ENCODE data around the gene ZNF511. TPM values are rescaled to one million over a fixed set of nuclear protein-coding genes. Genes with fewer than 3 reads are reported as not detected.

ZNF511 gene
- total and polyA plus RNA-seq, 3 experiments from 2014 or later = 82.2 to 90.8 (median 83.2) TPM

DNA sequence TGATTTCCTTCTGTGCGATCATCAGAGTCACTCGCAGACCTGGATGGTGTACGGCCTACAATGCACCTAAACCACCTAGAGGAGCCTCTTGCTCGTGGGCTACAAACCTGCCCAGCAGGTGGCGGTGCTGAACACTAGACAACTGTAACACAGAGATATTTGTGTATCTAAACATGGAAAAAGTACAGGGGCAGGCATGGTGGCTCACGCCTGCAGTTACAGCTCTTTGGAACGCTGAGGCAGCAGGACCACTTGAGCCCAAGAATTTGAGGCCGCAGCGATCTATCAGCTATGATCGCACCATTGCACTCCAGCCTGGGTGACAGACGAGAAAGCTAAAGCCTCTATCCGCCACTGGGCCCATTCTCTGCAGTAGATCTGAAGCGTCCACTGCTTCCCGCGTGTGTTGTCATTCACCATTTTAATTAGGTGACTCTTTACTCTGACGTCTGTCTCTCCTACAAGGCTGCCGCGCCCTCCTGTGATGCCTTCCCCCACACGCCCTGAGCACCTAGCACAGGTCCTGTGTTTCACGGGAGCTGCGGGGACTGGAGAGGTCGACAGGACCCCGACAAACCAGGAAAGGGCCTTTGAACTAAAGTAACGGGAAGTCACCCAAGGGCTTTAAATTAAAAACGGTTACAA, 816 bp upstream of the ZNF511 start:
- Histone ChIP-seq H3K36me3 (ENCODE audit: insufficient read depth, low read length) (peaks cover 17% of the 10 kb centered on the region), H3K9me3 (ENCODE audit: low read length) (no peaks in the 10 kb centered on the region), H3K4me3 (ENCODE audit: low read length) (peak overlapping the region; percentile 88), H3K4me1 (ENCODE audit: insufficient read depth, low read length) (peaks cover 18% of the 10 kb centered on the region), H3K27ac (ENCODE audit: low read depth, low read length) (peak overlapping the region; percentile 99), H3K27me3 (ENCODE audit: insufficient read depth, low read length, poor library complexity, severe bottlenecking) (no peaks in the 10 kb centered on the region)
- Mint-ChIP-seq H3K36me3 (peaks cover 0 to 60% (median 6%) of the 10 kb centered on the region in 3 donors), H3K27ac (peak overlapping the region; percentile 98 to 100 (median 100)), H3K4me1 (peaks cover 30 to 42% (median 31%) of the 10 kb centered on the region in 3 donors), H3K9me3 (peaks cover 0 to 3% (median 2%) of the 10 kb centered on the region in 5 donors), H3K27me3 (peaks cover 0 to 7% of the 10 kb centered on the region in 2 donors), H3K4me3 (peak overlapping the region; percentile 94 to 99 (median 99))
- CTCF ChIA-PET = interaction anchor here (0.9 to 2.5 kb wide), 14 partner anchors 11 to 80 kb away, joined by 3 to 28 read pairs (median 4); partner anchors contain the start of gene ADAM8
- POLR2A ChIA-PET = interaction anchor here (1.4 to 1.5 kb wide), 2 partner anchors 29 to 32 kb away, joined by 5 to 6 read pairs; partner anchors contain the start of gene ADAM8
- DNase-seq = peak; percentile 80 to 93 (median 81)

DNA sequence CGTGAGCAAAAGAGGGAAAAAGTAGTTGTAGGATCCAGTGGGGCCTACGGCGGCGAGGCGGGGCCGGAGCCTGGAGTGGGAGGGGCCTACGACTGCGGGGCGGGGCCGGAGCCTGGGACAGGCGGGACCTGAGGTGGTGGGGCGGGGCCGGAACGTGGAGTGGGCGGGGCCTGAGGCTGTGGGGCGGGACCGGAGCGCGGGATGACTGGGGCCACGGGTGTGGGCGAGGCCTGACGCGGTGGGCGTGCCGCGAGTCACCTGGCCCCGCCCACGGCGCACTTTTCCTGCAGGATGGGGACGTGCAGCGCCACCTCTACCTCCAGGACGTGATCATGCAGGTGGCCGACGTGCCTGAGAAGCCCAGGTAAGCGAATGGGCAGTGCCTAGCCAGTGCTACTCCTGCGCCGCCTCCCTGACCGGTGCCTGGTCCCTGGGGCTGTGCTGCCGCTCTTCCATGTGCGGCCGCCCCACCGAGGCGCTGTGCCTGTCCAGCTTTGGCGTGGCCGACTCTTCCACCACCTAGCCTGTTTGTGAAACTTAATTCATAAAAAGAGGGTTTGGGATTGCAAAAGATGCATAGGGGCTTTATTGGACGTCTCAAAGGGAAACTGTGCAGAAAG, 496 bp downstream of the ZNF511 start:
- H3K4me3 ChIP-seq (ENCODE audit: low read length) = peak overlapping the region; percentile 88
- ChIA-PET CTCF (interaction anchor here (1.2 to 1.5 kb wide), 2 partner anchors 10 to 12 kb away, joined by 3 read pairs; no protein-coding TSS in a partner anchor), POLR2A (no interaction called here)
- Mint-ChIP-seq H3K27ac (peak overlapping the region; percentile 60 to 97 (median 84)), H3K9me3 (peaks cover 0 to 3% (median 2%) of the 10 kb centered on the region in 5 donors), H3K4me3 (peak overlapping the region; percentile 76 to 88 (median 81)), H3K4me1 (peaks cover 25 to 35% (median 26%) of the 10 kb centered on the region in 3 donors), H3K36me3 (peaks cover 0 to 54% (median 6%) of the 10 kb centered on the region in 3 donors), H3K27me3 (peaks cover 0 to 7% of the 10 kb centered on the region in 2 donors)
- DNase-seq = peak; percentile 89 to 95 (median 93)
- no peaks in the 10 kb centered on the region for H3K9me3 ChIP-seq (ENCODE audit: low read length)
- H3K36me3 ChIP-seq (ENCODE audit: insufficient read depth, low read length) = peaks cover 17% of the 10 kb centered on the region
- peaks cover 18% of the 10 kb centered on the region for H3K4me1 ChIP-seq (ENCODE audit: insufficient read depth, low read length)
- H3K27ac ChIP-seq (ENCODE audit: low read depth, low read length) = peak overlapping the region; percentile 99
- no peaks in the 10 kb centered on the region for H3K27me3 ChIP-seq (ENCODE audit: insufficient read depth, low read length, poor library complexity, severe bottlenecking)

DNA sequence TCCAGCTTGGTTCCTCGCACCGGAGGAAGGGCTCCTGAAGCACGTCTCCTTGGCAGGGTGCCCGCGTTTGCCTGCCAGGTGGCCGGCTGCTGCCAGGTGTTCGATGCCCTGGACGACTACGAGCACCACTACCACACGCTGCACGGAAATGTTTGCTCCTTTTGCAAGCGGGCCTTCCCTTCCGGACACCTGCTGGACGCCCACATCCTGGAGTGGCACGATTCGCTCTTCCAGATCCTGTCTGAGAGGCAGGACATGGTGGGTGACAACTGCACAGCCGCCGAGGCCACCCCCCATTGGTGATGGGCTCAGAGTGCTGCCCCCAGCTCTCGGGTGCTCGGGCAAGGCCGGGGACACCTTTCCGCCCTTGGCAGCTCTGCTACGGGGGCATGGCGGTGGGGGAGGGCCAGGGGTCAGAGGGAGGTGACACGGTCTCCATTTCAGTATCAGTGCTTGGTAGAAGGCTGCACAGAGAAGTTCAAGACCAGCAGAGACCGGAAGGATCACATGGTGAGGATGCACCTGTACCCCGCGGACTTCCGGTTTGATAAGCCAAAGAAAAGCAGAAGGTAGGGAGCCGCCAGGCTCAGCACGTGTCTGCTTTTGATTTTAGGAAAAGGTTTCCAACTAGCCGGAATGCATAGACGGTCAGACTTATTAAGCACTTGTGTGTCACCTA, 1.1 kb downstream of the ZNF511 start:
- Mint-ChIP-seq H3K4me3 (peak overlapping the region; percentile 76 to 88 (median 81)), H3K27ac (peak overlapping the region; percentile 11 to 84 (median 74)), H3K4me1 (peaks cover 22 to 31% (median 24%) of the 10 kb centered on the region in 3 donors), H3K27me3 (peaks cover 0 to 7% of the 10 kb centered on the region in 2 donors), H3K9me3 (peaks cover 0 to 3% (median 2%) of the 10 kb centered on the region in 5 donors), H3K36me3 (peaks cover 0 to 51% (median 8%) of the 10 kb centered on the region in 3 donors)
- peaks cover 17% of the 10 kb centered on the region for H3K36me3 ChIP-seq (ENCODE audit: insufficient read depth, low read length)
- peak overlapping the region; percentile 99 for H3K27ac ChIP-seq (ENCODE audit: low read depth, low read length)
- POLR2A ChIA-PET = no interaction called here
- peaks cover 18% of the 10 kb centered on the region for H3K4me1 ChIP-seq (ENCODE audit: insufficient read depth, low read length)
- no peaks in the 10 kb centered on the region for H3K27me3 ChIP-seq (ENCODE audit: insufficient read depth, low read length, poor library complexity, severe bottlenecking)
- peak in 1 of 5 donors; percentile 59 for DNase-seq
- H3K4me3 ChIP-seq (ENCODE audit: low read length) = no peak overlapping the region
- H3K9me3 ChIP-seq (ENCODE audit: low read length) = no peaks in the 10 kb centered on the region
- CTCF ChIA-PET = interaction anchor here (1.2 to 1.5 kb wide), 2 partner anchors 9 to 11 kb away, joined by 3 read pairs; no protein-coding TSS in a partner anchor

DNA sequence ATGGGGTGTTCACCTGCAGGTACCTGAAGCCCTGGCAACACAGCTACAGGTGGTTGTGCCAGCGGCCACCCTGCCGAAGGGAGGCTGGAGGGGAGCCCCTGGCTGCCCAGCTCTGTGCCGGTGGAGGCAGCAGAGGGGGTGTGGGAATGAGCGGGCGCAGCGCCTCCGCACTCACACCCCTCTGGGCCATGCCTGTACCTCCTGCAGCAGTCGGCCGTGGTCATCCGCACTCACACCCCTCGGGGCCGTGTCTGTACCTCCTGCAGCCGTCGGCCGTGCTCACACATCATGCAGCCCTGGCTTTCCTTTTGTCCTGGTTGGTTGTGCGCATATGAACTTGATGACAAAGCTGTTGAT, 1.7 kb downstream of the ZNF511 start:
- DNase-seq = peak in 1 of 5 donors; percentile 50
- Mint-ChIP-seq H3K27ac (peak overlapping the region in 2 of 8 donors; percentile 56 to 75), H3K27me3 (peaks cover 0 to 7% of the 10 kb centered on the region in 2 donors), H3K36me3 (peaks cover 0 to 46% (median 8%) of the 10 kb centered on the region in 3 donors), H3K4me3 (peak overlapping the region in 3 of 7 donors; percentile 8 to 76 (median 76)), H3K9me3 (peaks cover 0 to 3% (median 2%) of the 10 kb centered on the region in 5 donors), H3K4me1 (peaks cover 19 to 27% (median 19%) of the 10 kb centered on the region in 3 donors)
- ChIA-PET CTCF (interaction anchor here (1.2 to 1.5 kb wide), 2 partner anchors 9 to 11 kb away, joined by 3 read pairs; no protein-coding TSS in a partner anchor), POLR2A (no interaction called here)
- H3K27me3 ChIP-seq (ENCODE audit: insufficient read depth, low read length, poor library complexity, severe bottlenecking) = no peaks in the 10 kb centered on the region
- H3K4me3 ChIP-seq (ENCODE audit: low read length) = no peak overlapping the region
- peaks cover 17% of the 10 kb centered on the region for H3K36me3 ChIP-seq (ENCODE audit: insufficient read depth, low read length)
- H3K27ac ChIP-seq (ENCODE audit: low read depth, low read length) = no peak overlapping the region
- no peaks in the 10 kb centered on the region for H3K9me3 ChIP-seq (ENCODE audit: low read length)
- peaks cover 18% of the 10 kb centered on the region for H3K4me1 ChIP-seq (ENCODE audit: insufficient read depth, low read length)

DNA sequence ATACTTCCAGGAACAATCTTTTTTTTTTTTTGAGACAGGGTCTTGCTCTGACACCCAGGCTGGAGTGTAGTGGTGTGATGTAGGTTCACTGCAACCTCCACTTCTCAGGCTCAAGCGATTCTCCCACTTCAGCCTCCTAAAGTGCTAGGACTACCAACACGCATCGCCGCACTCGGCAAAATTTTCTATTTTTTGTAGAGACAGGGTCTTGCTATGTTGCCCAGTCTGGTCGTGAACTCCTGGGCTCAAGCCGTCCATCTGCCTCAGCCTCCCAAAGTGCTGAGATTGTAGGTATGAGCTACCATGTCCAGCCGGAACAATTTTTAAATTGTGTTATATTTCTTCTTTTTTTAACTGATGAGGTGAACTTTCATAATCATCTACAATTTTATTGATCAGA, 2.1 kb downstream of the ZNF511 start:
- no peaks in the 10 kb centered on the region for H3K27me3 ChIP-seq (ENCODE audit: insufficient read depth, low read length, poor library complexity, severe bottlenecking)
- ChIA-PET POLR2A (interaction anchor here (0.7 kb wide), 1 partner anchor 64 kb away, joined by 3 read pairs; no protein-coding TSS in a partner anchor), CTCF (interaction anchor here (1.2 kb wide), 1 partner anchor 8 kb away, joined by 3 read pairs; no protein-coding TSS in a partner anchor)
- H3K27ac Mint-ChIP-seq = peak overlapping the region in 1 of 8 donors; percentile 75
- peaks cover 0 to 43% (median 6%) of the 10 kb centered on the region in 3 donors for H3K36me3 Mint-ChIP-seq
- H3K27me3 Mint-ChIP-seq = peaks cover 0 to 7% of the 10 kb centered on the region in 2 donors
- H3K36me3 ChIP-seq (ENCODE audit: insufficient read depth, low read length) = peaks cover 17% of the 10 kb centered on the region
- H3K4me3 ChIP-seq (ENCODE audit: low read length) = no peak overlapping the region
- no peaks in the 10 kb centered on the region for H3K9me3 ChIP-seq (ENCODE audit: low read length)
- peaks cover 15 to 22% (median 16%) of the 10 kb centered on the region in 3 donors for H3K4me1 Mint-ChIP-seq
- DNase-seq = no peak
- peaks cover 0 to 3% (median 2%) of the 10 kb centered on the region in 5 donors for H3K9me3 Mint-ChIP-seq
- H3K4me1 ChIP-seq (ENCODE audit: insufficient read depth, low read length) = peaks cover 18% of the 10 kb centered on the region
- H3K4me3 Mint-ChIP-seq = peak overlapping the region in 4 of 7 donors; percentile 8 to 76 (median 22)
- no peak overlapping the region for H3K27ac ChIP-seq (ENCODE audit: low read depth, low read length)

DNA sequence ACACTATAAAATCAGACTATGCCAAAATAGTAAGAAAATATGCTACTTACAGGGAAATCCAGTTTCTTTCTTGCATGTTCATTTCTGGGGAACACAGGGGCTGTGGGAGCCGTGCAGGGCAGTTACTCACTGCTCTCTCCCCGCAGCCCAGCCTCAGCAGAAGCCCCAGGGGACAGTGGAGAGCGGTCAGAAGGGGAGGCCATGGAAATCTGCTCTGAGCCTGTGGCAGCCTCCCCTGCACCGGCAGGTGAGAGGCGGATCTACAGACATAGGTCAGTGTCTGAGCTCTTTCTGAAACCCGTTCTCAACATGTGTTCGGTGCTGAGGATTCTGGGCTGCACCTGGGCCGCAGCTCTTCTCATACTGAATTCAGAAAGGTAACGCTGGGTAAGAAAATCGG, 2.9 kb downstream of the ZNF511 start:
- peak overlapping the region in 1 of 7 donors; percentile 73 for H3K4me3 Mint-ChIP-seq
- peak in 1 of 5 donors; percentile 35 for DNase-seq
- Histone ChIP-seq H3K4me3 (ENCODE audit: low read length) (no peak overlapping the region), H3K9me3 (ENCODE audit: low read length) (no peaks in the 10 kb centered on the region), H3K27ac (ENCODE audit: low read depth, low read length) (no peak overlapping the region), H3K36me3 (ENCODE audit: insufficient read depth, low read length) (peaks cover 17% of the 10 kb centered on the region), H3K4me1 (ENCODE audit: insufficient read depth, low read length) (peaks cover 18% of the 10 kb centered on the region), H3K27me3 (ENCODE audit: insufficient read depth, low read length, poor library complexity, severe bottlenecking) (no peaks in the 10 kb centered on the region)
- peaks cover 0 to 7% of the 10 kb centered on the region in 2 donors for H3K27me3 Mint-ChIP-seq
- ChIA-PET CTCF (no interaction called here), POLR2A (no interaction called here)
- peaks cover 0 to 43% (median 6%) of the 10 kb centered on the region in 3 donors for H3K36me3 Mint-ChIP-seq
- peaks cover 0 to 3% (median 2%) of the 10 kb centered on the region in 5 donors for H3K9me3 Mint-ChIP-seq
- peak overlapping the region in 1 of 8 donors; percentile 75 for H3K27ac Mint-ChIP-seq
- H3K4me1 Mint-ChIP-seq = peaks cover 15 to 17% (median 16%) of the 10 kb centered on the region in 3 donors

DNA sequence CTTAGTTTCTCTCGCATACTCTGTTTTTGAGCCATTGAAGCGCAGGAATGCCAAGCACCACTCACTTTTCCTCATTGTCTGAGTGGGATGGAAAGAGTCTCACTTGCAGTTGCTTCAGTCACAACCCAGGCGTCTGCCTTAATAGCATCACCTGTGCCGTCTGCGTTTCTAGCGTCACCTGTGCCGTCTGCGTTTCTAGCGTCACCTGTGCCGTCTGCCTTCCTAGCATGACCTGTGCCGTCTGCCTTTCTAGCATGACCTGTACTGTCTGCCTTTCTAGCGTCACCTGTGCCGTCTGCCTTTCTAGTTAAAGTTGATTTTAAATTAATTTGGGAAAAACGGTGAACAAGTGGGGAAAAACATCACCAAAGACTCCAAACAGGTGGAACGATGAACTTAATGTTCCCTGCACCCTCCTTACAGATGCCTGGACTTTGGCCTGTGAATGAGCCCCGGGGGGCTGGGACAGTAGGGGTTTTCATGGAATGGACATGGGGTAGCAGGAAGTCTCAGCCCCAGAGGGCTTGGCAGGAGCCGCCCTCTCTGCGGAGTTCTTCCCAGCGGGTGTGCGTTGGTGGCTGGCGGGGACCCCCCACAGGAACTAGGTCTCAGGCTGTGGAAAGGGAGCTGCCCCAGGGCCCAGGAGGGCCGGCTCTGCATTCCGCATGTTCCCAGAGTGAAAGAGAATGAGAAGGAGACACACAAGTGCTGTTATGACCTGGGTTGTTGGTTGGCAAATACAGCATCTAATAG, 3.5 kb downstream of the ZNF511 start:
- peaks cover 0 to 43% (median 6%) of the 10 kb centered on the region in 3 donors for H3K36me3 Mint-ChIP-seq
- H3K9me3 ChIP-seq (ENCODE audit: low read length) = no peaks in the 10 kb centered on the region
- H3K4me1 ChIP-seq (ENCODE audit: insufficient read depth, low read length) = peaks cover 12% of the 10 kb centered on the region
- H3K27ac ChIP-seq (ENCODE audit: low read depth, low read length) = no peak overlapping the region
- no peak overlapping the region for H3K4me3 ChIP-seq (ENCODE audit: low read length)
- no peaks in the 10 kb centered on the region for H3K27me3 ChIP-seq (ENCODE audit: insufficient read depth, low read length, poor library complexity, severe bottlenecking)
- CTCF ChIA-PET = interaction anchor here (4.1 kb wide), 1 partner anchor 17 kb away, joined by 17 read pairs; no protein-coding TSS in a partner anchor
- H3K4me1 Mint-ChIP-seq = peaks cover 10 to 11% (median 11%) of the 10 kb centered on the region in 3 donors
- H3K27ac Mint-ChIP-seq = peak overlapping the region in 1 of 8 donors; percentile 75
- peaks cover 17% of the 10 kb centered on the region for H3K36me3 ChIP-seq (ENCODE audit: insufficient read depth, low read length)
- DNase-seq = no peak
- peaks cover 0 to 7% of the 10 kb centered on the region in 2 donors for H3K27me3 Mint-ChIP-seq
- peaks cover 0 to 3% (median 2%) of the 10 kb centered on the region in 5 donors for H3K9me3 Mint-ChIP-seq
- H3K4me3 Mint-ChIP-seq = peak overlapping the region in 1 of 7 donors; percentile 73
- POLR2A ChIA-PET = no interaction called here

Data from CD8-positive, alpha-beta memory T cell (primary cell).